Loucy (cell line): ENCODE measurements around the gene ALG1L2.

Experiments used
- EZH2phosphoT487 ChIP-seq: fragments of 200-600 bp; IDR thresholded peaks from 2 replicates; pipeline ENCODE4 v1.6.1; 2018; ENCODE audit warnings: antibody characterized with exemption, mild to moderate bottlenecking, moderate library complexity, borderline replicate concordance
- TF ChIP-seq, protein P1 (sequence below): fragments of 200-600 bp; sonication (generic); conservative IDR thresholded peaks from 2 replicates; pipeline ENCODE4 v1.5.1; 2014; ENCODE audit warnings: mild to moderate bottlenecking, antibody characterized with exemption, low read length

DNA sequence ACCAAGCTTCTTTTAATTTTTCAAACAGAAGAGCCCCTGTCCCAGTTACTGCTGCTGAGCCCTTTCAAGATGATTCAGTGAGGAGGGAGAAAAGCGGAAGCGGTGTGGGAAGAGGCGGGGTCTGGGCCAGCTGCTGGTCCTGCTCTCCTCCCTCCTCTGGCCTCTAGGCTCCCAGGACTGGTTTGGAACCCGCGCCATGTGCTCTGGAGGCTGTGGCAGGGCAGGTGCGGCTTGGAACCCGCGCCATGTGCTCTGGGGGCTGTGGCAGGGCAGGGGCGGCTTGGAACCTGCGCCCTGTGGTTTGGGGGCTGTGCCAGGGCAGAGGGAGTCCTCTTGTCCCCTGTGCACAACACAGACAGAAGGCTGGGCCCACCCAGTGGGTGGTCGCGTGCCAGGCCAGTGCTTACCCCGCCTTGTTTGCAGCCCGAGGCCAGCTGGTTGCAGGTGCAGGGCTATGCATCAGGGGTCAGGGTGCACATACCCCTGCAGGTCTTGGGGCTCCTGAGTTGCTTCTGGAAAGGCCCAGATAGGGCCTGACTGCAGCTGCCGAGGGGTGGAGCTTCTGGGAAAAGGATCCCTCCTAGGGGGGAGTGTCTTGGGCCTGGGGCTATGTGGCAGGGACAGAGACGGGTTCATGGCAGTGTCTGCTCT lies 12.2 kb downstream of the ALG1L2 start:
- TF ChIP-seq, protein P1, sequence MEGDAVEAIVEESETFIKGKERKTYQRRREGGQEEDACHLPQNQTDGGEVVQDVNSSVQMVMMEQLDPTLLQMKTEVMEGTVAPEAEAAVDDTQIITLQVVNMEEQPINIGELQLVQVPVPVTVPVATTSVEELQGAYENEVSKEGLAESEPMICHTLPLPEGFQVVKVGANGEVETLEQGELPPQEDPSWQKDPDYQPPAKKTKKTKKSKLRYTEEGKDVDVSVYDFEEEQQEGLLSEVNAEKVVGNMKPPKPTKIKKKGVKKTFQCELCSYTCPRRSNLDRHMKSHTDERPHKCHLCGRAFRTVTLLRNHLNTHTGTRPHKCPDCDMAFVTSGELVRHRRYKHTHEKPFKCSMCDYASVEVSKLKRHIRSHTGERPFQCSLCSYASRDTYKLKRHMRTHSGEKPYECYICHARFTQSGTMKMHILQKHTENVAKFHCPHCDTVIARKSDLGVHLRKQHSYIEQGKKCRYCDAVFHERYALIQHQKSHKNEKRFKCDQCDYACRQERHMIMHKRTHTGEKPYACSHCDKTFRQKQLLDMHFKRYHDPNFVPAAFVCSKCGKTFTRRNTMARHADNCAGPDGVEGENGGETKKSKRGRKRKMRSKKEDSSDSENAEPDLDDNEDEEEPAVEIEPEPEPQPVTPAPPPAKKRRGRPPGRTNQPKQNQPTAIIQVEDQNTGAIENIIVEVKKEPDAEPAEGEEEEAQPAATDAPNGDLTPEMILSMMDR, result no peak
- TF ChIP-seq EZH2phosphoT487, result no peak
